Activated naive CD8-positive, alpha-beta T cell (primary cell): Measurements from ENCODE around the gene KRTAP3-2.

ENCODE experiments used
- H3K27ac Mint-ChIP-seq: one replicate; pipeline ENCODE4 v1.8.0; 2021; ENCODE audit warnings: mixed read lengths
- H3K27me3 Mint-ChIP-seq: one replicate; pipeline ENCODE4 v1.8.0; 2021; ENCODE audit warnings: mixed read lengths
- H3K36me3 Mint-ChIP-seq: one replicate; pipeline ENCODE4 v1.8.0; 2021; ENCODE audit warnings: mixed read lengths
- H3K4me1 Mint-ChIP-seq: one replicate; pipeline ENCODE4 v1.8.0; 2021; ENCODE audit warnings: low read depth, mixed read lengths
- H3K4me3 Mint-ChIP-seq: one replicate; pipeline ENCODE4 v1.8.0; 2021; ENCODE audit warnings: mild to moderate bottlenecking, mixed read lengths
- H3K9me3 Mint-ChIP-seq: one replicate; pipeline ENCODE4 v1.8.0; 2021; ENCODE audit warnings: low read depth, mixed read lengths

KRTAP3-2 gene

GRCh38 chr17:40961591-40961990 is 38.1 kb downstream of the KRTAP3-2 start:
- Mint-ChIP-seq H3K27me3 (peaks cover 11% of the 10 kb centered on the region), H3K4me1 (no peaks in the 10 kb centered on the region), H3K9me3 (no peaks in the 10 kb centered on the region), H3K36me3 (peaks cover 4% of the 10 kb centered on the region), H3K4me3 (no peak overlapping the region), H3K27ac (no peak overlapping the region)

- Mint-ChIP-seq H3K27me3 (peaks cover 11% of the 10 kb centered on the region), H3K9me3 (no peaks in the 10 kb centered on the region), H3K36me3 (peaks cover 2% of the 10 kb centered on the region), H3K4me3 (no peak overlapping the region), H3K27ac (no peak overlapping the region), H3K4me1 (no peaks in the 10 kb centered on the region)
Observed at GRCh38 chr17:40960144-40960543, 39.6 kb downstream of the KRTAP3-2 start.

- no peaks in the 10 kb centered on the region for H3K36me3 Mint-ChIP-seq
- peaks cover 7% of the 10 kb centered on the region for H3K27me3 Mint-ChIP-seq
- no peaks in the 10 kb centered on the region for H3K4me1 Mint-ChIP-seq
- no peak overlapping the region for H3K27ac Mint-ChIP-seq
- H3K9me3 Mint-ChIP-seq: no peaks in the 10 kb centered on the region
- H3K4me3 Mint-ChIP-seq: no peak overlapping the region
Observed at GRCh38 chr17:40958086-40958953, 41.4 kb downstream of the KRTAP3-2 start.

DNA sequence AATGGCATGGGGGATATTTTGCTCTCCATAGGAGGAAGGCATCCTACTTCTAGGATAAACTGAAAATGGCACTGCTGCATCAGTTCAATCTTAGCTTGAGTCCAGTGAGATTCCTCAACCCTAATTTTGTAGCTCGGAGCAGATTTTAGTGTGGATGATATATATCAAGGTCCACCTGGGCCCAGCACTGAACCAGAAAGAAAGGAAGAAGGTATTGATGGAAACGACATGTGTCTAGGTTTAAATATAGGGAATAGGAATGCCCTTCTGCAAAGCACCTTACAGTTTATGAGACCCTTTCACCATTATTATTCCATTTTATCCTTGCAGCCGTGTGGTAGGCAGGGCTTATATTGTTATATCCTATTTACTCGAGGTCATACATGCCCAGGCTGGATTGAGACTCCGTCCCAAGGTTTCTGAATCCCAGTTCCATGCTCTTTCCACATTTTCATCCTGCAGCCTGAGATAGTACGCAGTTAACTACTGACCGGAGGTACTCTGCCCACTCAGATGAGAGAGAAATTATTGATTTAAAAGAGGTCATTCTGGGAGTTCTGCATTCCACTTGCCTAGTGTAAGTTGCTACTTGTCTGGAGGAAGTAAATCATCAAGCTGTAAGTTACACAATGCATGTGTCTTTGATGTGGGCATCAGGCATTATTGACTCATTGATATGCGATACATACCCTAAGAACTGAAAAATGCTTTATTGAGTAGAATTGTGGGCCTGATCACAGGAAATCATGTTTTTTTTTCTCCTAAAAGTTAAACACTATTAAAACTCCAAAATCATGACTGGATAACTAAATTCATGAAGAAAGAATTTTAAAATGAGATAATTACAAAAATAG is 43.1 kb downstream of the KRTAP3-2 start:
- Mint-ChIP-seq H3K27me3 (peaks cover 7% of the 10 kb centered on the region), H3K4me1 (no peaks in the 10 kb centered on the region), H3K4me3 (no peak overlapping the region), H3K36me3 (no peaks in the 10 kb centered on the region), H3K9me3 (no peaks in the 10 kb centered on the region), H3K27ac (no peak overlapping the region)

GRCh38 chr17:40953881-40954280 is 45.8 kb downstream of the KRTAP3-2 start:
- Mint-ChIP-seq H3K4me3 (no peak overlapping the region), H3K4me1 (no peaks in the 10 kb centered on the region), H3K27ac (no peak overlapping the region), H3K36me3 (no peaks in the 10 kb centered on the region), H3K9me3 (no peaks in the 10 kb centered on the region), H3K27me3 (peaks cover 16% of the 10 kb centered on the region)

- Mint-ChIP-seq H3K4me3 (no peak overlapping the region), H3K9me3 (no peaks in the 10 kb centered on the region), H3K27me3 (peaks cover 19% of the 10 kb centered on the region), H3K27ac (no peak overlapping the region), H3K4me1 (no peaks in the 10 kb centered on the region), H3K36me3 (no peaks in the 10 kb centered on the region)
Observed at GRCh38 chr17:40952661-40953060, 47.0 kb downstream of the KRTAP3-2 start.

GRCh38 chr17:40952154-40952553 is 47.6 kb downstream of the KRTAP3-2 start:
- Mint-ChIP-seq H3K4me3 (no peak overlapping the region), H3K27me3 (peaks cover 22% of the 10 kb centered on the region), H3K27ac (no peak overlapping the region), H3K9me3 (no peaks in the 10 kb centered on the region), H3K36me3 (no peaks in the 10 kb centered on the region), H3K4me1 (no peaks in the 10 kb centered on the region)

- H3K27me3 Mint-ChIP-seq: peaks cover 31% of the 10 kb centered on the region
- no peak overlapping the region for H3K27ac Mint-ChIP-seq
- no peaks in the 10 kb centered on the region for H3K4me1 Mint-ChIP-seq
- no peaks in the 10 kb centered on the region for H3K36me3 Mint-ChIP-seq
- H3K4me3 Mint-ChIP-seq: no peak overlapping the region
- no peaks in the 10 kb centered on the region for H3K9me3 Mint-ChIP-seq
Observed at GRCh38 chr17:40951011-40951622, 48.6 kb downstream of the KRTAP3-2 start.

GRCh38 chr17:40950176-40950575 is 49.5 kb downstream of the KRTAP3-2 start:
- no peak overlapping the region for H3K4me3 Mint-ChIP-seq
- peaks cover 33% of the 10 kb centered on the region for H3K27me3 Mint-ChIP-seq
- no peaks in the 10 kb centered on the region for H3K4me1 Mint-ChIP-seq

DNA sequence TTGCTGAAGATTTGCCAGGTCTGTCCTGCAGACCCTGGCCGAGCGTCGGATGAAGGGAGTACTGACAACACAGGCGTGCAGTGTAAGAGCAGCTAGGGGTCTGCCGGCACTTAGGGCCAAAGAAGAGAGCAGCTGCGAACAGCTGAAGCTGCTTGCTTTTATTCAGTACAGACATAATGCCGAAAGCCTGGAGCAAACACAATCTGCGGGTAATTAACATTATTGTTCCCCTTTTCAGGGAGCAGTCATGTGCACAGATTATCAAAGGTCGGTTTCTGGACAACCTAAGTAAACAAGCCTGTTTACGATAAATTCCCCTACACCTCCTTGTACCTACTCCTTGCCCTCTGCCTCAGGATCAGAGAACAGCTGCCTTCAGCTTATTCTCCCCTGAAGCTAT is 50.3 kb downstream of the KRTAP3-2 start:
- Mint-ChIP-seq H3K4me3 (no peak overlapping the region), H3K27me3 (peaks cover 35% of the 10 kb centered on the region), H3K9me3 (no peaks in the 10 kb centered on the region), H3K27ac (no peak overlapping the region), H3K36me3 (no peaks in the 10 kb centered on the region), H3K4me1 (no peaks in the 10 kb centered on the region)

More at GRCh38 chr17:40950176-40950575, 49.5 kb downstream of the KRTAP3-2 start:
- Mint-ChIP-seq H3K9me3 (no peaks in the 10 kb centered on the region), H3K27ac (no peak overlapping the region), H3K36me3 (no peaks in the 10 kb centered on the region)
